ENCODE measurements around the gene COPS7A. TPM values are rescaled to one million over a fixed set of nuclear protein-coding genes. Genes with fewer than 3 reads are reported as not detected.

COPS7A gene
- total RNA-seq, 1 donor, result 98.8 TPM

DNA sequence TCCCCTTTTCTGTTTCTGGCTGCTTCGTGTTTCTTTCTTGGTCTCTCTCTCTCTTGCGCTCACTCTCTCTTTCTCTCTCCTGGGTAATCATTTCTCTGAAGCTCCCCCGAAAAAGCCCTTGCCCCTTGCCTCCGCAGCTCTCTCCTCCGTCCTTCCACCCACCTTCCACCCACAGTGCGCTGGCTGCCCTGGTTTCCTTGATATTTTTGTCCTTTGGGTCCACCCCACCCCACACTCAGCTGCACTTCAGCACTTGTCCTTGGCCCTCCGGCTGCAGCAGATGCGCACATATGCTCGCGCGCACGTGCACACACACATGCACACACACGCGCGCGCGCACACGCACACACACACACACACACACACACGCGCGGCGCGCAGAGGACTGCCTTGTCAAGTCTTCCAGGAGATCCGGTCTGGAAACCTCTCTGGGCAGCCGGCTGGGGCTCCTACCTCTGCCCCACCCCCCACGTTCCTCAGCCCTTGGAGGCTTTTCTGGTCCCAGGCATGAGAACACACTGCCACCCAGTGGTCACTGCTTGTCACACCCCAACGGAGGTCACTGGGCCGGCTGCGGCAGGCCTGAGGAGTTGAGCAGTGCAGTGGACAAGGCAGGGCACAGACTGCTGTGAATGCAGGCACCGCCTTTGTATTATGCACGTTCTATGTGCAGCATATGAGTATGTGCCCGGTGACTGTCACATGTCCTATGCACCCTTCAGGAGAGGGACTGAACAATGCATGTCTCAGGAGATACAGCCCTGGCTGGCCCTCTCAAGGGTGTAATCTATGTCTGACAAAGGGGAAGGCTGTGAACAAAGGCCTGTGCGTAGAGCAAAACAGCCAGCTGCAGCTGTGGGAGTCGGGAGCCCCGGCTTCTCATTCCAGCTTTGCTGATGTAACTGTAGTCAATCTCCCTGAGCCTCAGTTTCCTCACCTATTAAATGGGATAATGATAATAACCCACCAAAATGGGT is 55.0 kb downstream of the COPS7A start:
- H4K20me1 ChIP-seq (ENCODE audit: insufficient read depth, low read length), result no peaks in the 10 kb centered on the region
- no peaks in the 10 kb centered on the region for H3K79me2 ChIP-seq (ENCODE audit: insufficient read depth, low read length)
- peaks cover 6% of the 10 kb centered on the region for H3K4me1 ChIP-seq (ENCODE audit: insufficient read depth, low read length)
- peak overlapping the region; percentile 66 for H3K4me2 ChIP-seq (ENCODE audit: insufficient read depth, low read length)
- no peaks in the 10 kb centered on the region for H3K27me3 ChIP-seq (ENCODE audit: insufficient read depth, low read length)
- H3K4me3 ChIP-seq (ENCODE audit: insufficient read depth, low read length), result peak overlapping the region; percentile 67
- DNase-seq (ENCODE audit: insufficient read length, low spot score, missing footprints), result peak; percentile 99
- H2AFZ ChIP-seq (ENCODE audit: low read length), result peak overlapping the region; percentile 37
- H3K36me3 ChIP-seq (ENCODE audit: insufficient read depth, low read length), result no peaks in the 10 kb centered on the region
- no peaks in the 10 kb centered on the region for H3K9me3 ChIP-seq (ENCODE audit: low read depth, low read length)
- peak; percentile 90 for TF ChIP-seq CTCF (IDR thresholded peaks at IDR 0.05; ENCODE audit: extremely low read depth, low read depth, low read length)
- no peak overlapping the region for H3K27ac ChIP-seq (ENCODE audit: low read depth, low read length)

GRCh38 chr12:6779708-6780432 is 56.0 kb downstream of the COPS7A start:
- TF ChIP-seq CTCF (IDR thresholded peaks at IDR 0.05; ENCODE audit: extremely low read depth, low read depth, low read length), result no peak
- Histone ChIP-seq H3K79me2 (ENCODE audit: insufficient read depth, low read length) (no peaks in the 10 kb centered on the region), H2AFZ (ENCODE audit: low read length) (no peak overlapping the region), H3K9me3 (ENCODE audit: low read depth, low read length) (no peaks in the 10 kb centered on the region), H3K27ac (ENCODE audit: low read depth, low read length) (no peak overlapping the region), H3K4me3 (ENCODE audit: insufficient read depth, low read length) (no peak overlapping the region), H4K20me1 (ENCODE audit: insufficient read depth, low read length) (no peaks in the 10 kb centered on the region), H3K27me3 (ENCODE audit: insufficient read depth, low read length) (no peaks in the 10 kb centered on the region), H3K4me2 (ENCODE audit: insufficient read depth, low read length) (no peak overlapping the region), H3K36me3 (ENCODE audit: insufficient read depth, low read length) (no peaks in the 10 kb centered on the region), H3K4me1 (ENCODE audit: insufficient read depth, low read length) (peaks cover 10% of the 10 kb centered on the region)
- peak; percentile 43 for DNase-seq (ENCODE audit: insufficient read length, low spot score, missing footprints)

- H3K27ac ChIP-seq (ENCODE audit: low read depth, low read length), result no peak overlapping the region
- H3K79me2 ChIP-seq (ENCODE audit: insufficient read depth, low read length), result no peaks in the 10 kb centered on the region
- no peaks in the 10 kb centered on the region for H3K27me3 ChIP-seq (ENCODE audit: insufficient read depth, low read length)
- peak; percentile 21 for DNase-seq (ENCODE audit: insufficient read length, low spot score, missing footprints)
- no peaks in the 10 kb centered on the region for H3K36me3 ChIP-seq (ENCODE audit: insufficient read depth, low read length)
- H4K20me1 ChIP-seq (ENCODE audit: insufficient read depth, low read length), result no peaks in the 10 kb centered on the region
- no peak overlapping the region for H2AFZ ChIP-seq (ENCODE audit: low read length)
- TF ChIP-seq CTCF (IDR thresholded peaks at IDR 0.05; ENCODE audit: extremely low read depth, low read depth, low read length), result no peak
- no peak overlapping the region for H3K4me3 ChIP-seq (ENCODE audit: insufficient read depth, low read length)
- peaks cover 10% of the 10 kb centered on the region for H3K4me1 ChIP-seq (ENCODE audit: insufficient read depth, low read length)
- no peaks in the 10 kb centered on the region for H3K9me3 ChIP-seq (ENCODE audit: low read depth, low read length)
- H3K4me2 ChIP-seq (ENCODE audit: insufficient read depth, low read length), result no peak overlapping the region
Measured at GRCh38 chr12:6780573-6780972, 56.7 kb downstream of the COPS7A start.

Small RNA genes within 50 kb of the gene (small RNA-seq; reads per million reads assigned to genes)
- not detected for gene RNU6-781P

Other genes starting within 250 kb of the COPS7A start
- 58.3 and 68.8 TPM in 2 replicates for gene MRPL51, start 230.8 kb upstream of the COPS7A start, total RNA-seq
- gene NCAPD2, start 229.9 kb upstream of the COPS7A start, total RNA-seq, result 19.4 and 21.0 TPM in 2 replicates
- 4,846 and 5,173 TPM in 2 replicates for gene GAPDH, start 189.5 kb upstream of the COPS7A start, total RNA-seq
- gene IFFO1, start 168.0 kb upstream of the COPS7A start, total RNA-seq, result 12.7 and 13.4 TPM in 2 replicates
- gene NOP2, start 155.8 kb upstream of the COPS7A start, total RNA-seq, result 18.3 and 21.4 TPM in 2 replicates
- gene CHD4, start 116.7 kb upstream of the COPS7A start, total RNA-seq, result 238 and 259 TPM in 2 replicates
- gene LPAR5, start 88.1 kb upstream of the COPS7A start, total RNA-seq, result under 0.01 TPM in 1 of 2 replicates, not detected in the other
- under 0.01 and 0.36 TPM in 2 replicates for gene ACRBP, start 76.6 kb upstream of the COPS7A start, total RNA-seq
- gene ING4, start 60.9 kb upstream of the COPS7A start, total RNA-seq, result 46.9 and 53.6 TPM in 2 replicates
- 19.9 and 22.4 TPM in 2 replicates for gene ZNF384, start 34.7 kb upstream of the COPS7A start, total RNA-seq
- not detected in 2 replicates for gene PIANP, start 23.2 kb upstream of the COPS7A start, total RNA-seq
- gene MLF2, start 29.1 kb downstream of the COPS7A start, total RNA-seq, result 118 and 138 TPM in 2 replicates
- gene PTMS, start 42.3 kb downstream of the COPS7A start, total RNA-seq, result 70.4 and 72.7 TPM in 2 replicates
- not detected in 2 replicates for gene LAG3, start 48.5 kb downstream of the COPS7A start, total RNA-seq
- gene CD4, start 65.5 kb downstream of the COPS7A start, total RNA-seq, result 10.9 and 15.0 TPM in 2 replicates
- gene GPR162, start 97.8 kb downstream of the COPS7A start, total RNA-seq, result 1.4 and 5.0 TPM in 2 replicates
- gene P3H3, start 104.4 kb downstream of the COPS7A start, total RNA-seq, result 108 and 130 TPM in 2 replicates
- 1.4 and 2.7 TPM in 2 replicates for gene GNB3, start 116.9 kb downstream of the COPS7A start, total RNA-seq
- 4.0 and 5.0 TPM in 2 replicates for gene CDCA3, start 127.2 kb downstream of the COPS7A start, total RNA-seq
- gene USP5, start 128.1 kb downstream of the COPS7A start, total RNA-seq, result 65.7 and 77.1 TPM in 2 replicates
- 385 and 553 TPM in 2 replicates for gene TPI1, start 143.5 kb downstream of the COPS7A start, total RNA-seq
- gene SPSB2, start 149.3 kb downstream of the COPS7A start, total RNA-seq, result 11.5 and 11.9 TPM in 2 replicates
- 7.1 and 7.6 TPM in 2 replicates for gene LRRC23, start 180.8 kb downstream of the COPS7A start, total RNA-seq
- 8.5 and 13.4 TPM in 2 replicates for gene ENO2, start 190.5 kb downstream of the COPS7A start, total RNA-seq
- gene ATN1, start 203.9 kb downstream of the COPS7A start, total RNA-seq, result 10.3 and 14.1 TPM in 2 replicates
- gene RNU7-1, start 219.8 kb downstream of the COPS7A start, total RNA-seq, result not detected in 2 replicates
- 81.4 and 93.4 TPM in 2 replicates for gene C12orf57, start 220.0 kb downstream of the COPS7A start, total RNA-seq
- gene PTPN6, start 227.3 kb downstream of the COPS7A start, total RNA-seq, result 0.29 and 0.36 TPM in 2 replicates
- gene PHB2, start 246.6 kb downstream of the COPS7A start, total RNA-seq, result 161 and 168 TPM in 2 replicates
- gene EMG1, start 246.9 kb downstream of the COPS7A start, total RNA-seq, result 21.0 and 25.3 TPM in 2 replicates

All from osteoblast (primary cell).